Activated T-helper 2 cell treated with anti-CD3 and anti-CD28 coated beads, Interferon-gamma antibody, Interleukin-2, Interleukin-4, amounts not matched to agents 10 μg/mL and 5 μg/mL and 100 μg/mL, durations not matched to agents 14 hours and 24 hours and 36 hours (primary cell): ENCODE measurements around the gene SLC24A2. TPM values are rescaled to one million over a fixed set of nuclear protein-coding genes. Genes with fewer than 3 reads are reported as not detected.

Source experiments
- DNase-seq: peaks from one replicate; pipeline ENCODE4 v3.0.0; 2021; ENCODE audit warnings: low spot score
- H3K27ac Mint-ChIP-seq: one replicate; pipeline ENCODE4 v1.8.0; 2021; ENCODE audit warnings: mixed read lengths
- H3K27me3 Mint-ChIP-seq: one replicate; pipeline ENCODE4 v1.8.0; 2021; ENCODE audit warnings: low read depth, mixed read lengths
- H3K36me3 Mint-ChIP-seq: one replicate; pipeline ENCODE4 v1.8.0; 2021; ENCODE audit warnings: low read depth, mixed read lengths
- H3K4me1 Mint-ChIP-seq: one replicate; pipeline ENCODE4 v1.8.0; 2021; ENCODE audit warnings: low read depth, mixed read lengths
- H3K4me3 Mint-ChIP-seq: one replicate; pipeline ENCODE4 v1.8.0; 2021; ENCODE audit warnings: low read depth, mild to moderate bottlenecking, moderate library complexity, mixed read lengths
- H3K9me3 Mint-ChIP-seq: one replicate; pipeline ENCODE4 v1.8.0; 2021; ENCODE audit warnings: mixed read lengths
- intact Hi-C: fragments of 100-400 bp; cut with micrococcal nuclease; formaldehyde crosslinking; loops from one replicate; pipeline ENCODE4 v1.15.1; 2023
- total RNA-seq: library from RNA; stranded (reverse); gene quantifications from 2 replicates; pipeline ENCODE4 v1.2.3, GENCODE V29; 2022

Gene SLC24A2
- total RNA-seq, 1 donor from 2014 or later, result not detected

DNA sequence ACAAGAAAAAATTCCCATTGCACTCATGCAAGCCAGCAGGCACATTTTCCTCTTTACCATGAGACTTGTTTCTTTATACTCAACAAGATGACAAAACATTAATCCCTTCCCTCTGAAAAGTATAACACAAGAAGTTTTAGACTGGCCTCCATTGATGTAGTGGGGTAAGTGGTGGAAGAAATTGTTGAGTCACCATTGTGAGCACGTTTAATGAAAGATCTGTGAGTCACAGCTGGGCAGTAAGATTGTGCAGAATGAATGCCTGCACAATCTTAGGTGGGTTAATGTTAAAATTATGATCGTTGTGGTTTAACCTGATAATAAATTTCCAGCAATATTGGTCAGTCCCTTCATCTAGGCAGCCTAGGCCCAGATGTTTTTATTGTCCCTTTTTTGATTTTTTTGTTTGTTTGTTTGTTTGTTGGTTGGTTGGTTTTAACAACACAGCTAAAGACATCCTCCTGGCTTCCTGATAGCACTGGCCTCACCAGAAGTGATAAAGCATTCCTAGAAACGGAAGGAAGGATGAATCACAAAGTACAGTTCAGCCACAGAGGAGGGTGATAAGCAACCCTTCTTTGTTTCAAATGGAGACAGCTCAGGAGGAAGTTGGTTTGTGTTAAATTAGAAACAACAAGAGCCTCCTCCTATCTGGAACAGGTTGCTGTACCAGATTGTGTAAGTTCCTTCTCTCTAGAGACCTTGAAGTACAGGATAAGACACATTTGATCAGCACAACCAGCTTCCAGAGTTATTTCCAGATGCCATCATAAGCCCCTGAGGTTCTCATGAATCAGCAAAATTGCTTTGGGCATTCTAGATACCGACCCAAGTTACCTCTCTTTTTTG is 40.3 kb downstream of the SLC24A2 start:
- Mint-ChIP-seq H3K27ac (no peak overlapping the region), H3K4me3 (no peak overlapping the region), H3K27me3 (peaks cover 9% of the 10 kb centered on the region), H3K36me3 (no peaks in the 10 kb centered on the region), H3K4me1 (peaks cover 25% of the 10 kb centered on the region), H3K9me3 (peaks cover 16% of the 10 kb centered on the region)
- intact Hi-C loops, result no loop called here
- no peak for DNase-seq

DNA sequence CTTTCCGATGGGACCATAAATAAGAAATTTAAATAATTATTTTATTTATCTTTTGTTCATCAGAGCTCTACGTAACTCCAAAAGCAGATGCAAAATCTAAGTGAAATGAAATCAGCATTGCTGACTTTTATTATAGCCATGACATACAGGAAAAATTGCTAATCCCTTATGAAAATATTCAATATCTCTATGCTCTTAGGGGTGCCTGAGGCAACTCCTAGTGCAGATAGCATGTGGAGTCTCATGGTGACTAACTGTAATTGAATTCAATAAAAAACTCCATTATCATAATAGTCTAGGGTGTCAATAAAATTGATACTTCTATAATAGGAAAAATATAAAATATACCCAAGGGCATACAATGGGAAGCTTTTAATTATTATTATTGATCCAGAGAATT is 42.6 kb downstream of the SLC24A2 start:
- Mint-ChIP-seq H3K4me3 (no peak overlapping the region), H3K4me1 (peaks cover 22% of the 10 kb centered on the region), H3K27me3 (peaks cover 16% of the 10 kb centered on the region), H3K27ac (no peak overlapping the region), H3K36me3 (no peaks in the 10 kb centered on the region), H3K9me3 (peaks cover 16% of the 10 kb centered on the region)
- intact Hi-C loops, result no loop called here
- no peak for DNase-seq

DNA sequence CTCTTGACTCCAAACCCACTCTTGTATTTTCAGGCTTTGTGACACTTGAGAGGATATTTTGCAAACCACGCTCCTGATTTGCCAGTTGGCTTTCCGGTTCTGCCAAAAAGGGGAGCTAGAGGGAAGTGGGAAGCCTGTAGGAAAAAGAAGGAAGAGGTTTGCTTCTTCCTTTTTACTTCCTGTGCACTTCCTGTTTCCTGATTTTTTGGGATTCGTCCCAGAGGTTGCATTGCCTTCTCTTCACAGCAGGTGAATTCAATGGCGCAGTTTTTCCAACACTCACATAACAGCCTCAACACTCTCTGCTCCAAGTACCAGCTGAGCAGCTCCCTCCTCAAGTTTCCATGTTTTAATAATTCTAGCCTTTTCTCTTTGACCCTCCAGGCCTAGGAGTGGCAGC is 47.7 kb downstream of the SLC24A2 start:
- Mint-ChIP-seq H3K27ac (no peak overlapping the region), H3K4me1 (no peaks in the 10 kb centered on the region), H3K27me3 (peaks cover 21% of the 10 kb centered on the region), H3K4me3 (no peak overlapping the region), H3K36me3 (no peaks in the 10 kb centered on the region), H3K9me3 (no peaks in the 10 kb centered on the region)
- intact Hi-C loops, result no loop called here
- DNase-seq, result no peak
